ENCODE measurements around the gene DGKB.
A peak's percentile ranks its signal among the peaks of the same experiment; 100 is the strongest.

Gene DGKB

GRCh38 chr7:14760730-14761478, 141.6 kb downstream of the DGKB start:
- DNase-seq (ENCODE audit: low read depth), result no peak

- no peak for DNase-seq (ENCODE audit: low read depth)
Observed at GRCh38 chr7:14759785-14760184, 142.8 kb downstream of the DGKB start.

- DNase-seq (ENCODE audit: low read depth), result peak; percentile 16
Observed at GRCh38 chr7:14754631-14755030, 147.9 kb downstream of the DGKB start.

GRCh38 chr7:14752301-14752700, 150.2 kb downstream of the DGKB start:
- no peak for DNase-seq (ENCODE audit: low read depth)

- DNase-seq (ENCODE audit: low read depth), result no peak
Observed at GRCh38 chr7:14751461-14751860, 151.1 kb downstream of the DGKB start.

- peak; percentile 70 for DNase-seq (ENCODE audit: low read depth)
Observed at GRCh38 chr7:14748461-14748860, 154.1 kb downstream of the DGKB start.

- no peak for DNase-seq (ENCODE audit: low read depth)
Observed at GRCh38 chr7:14747701-14748100, 154.8 kb downstream of the DGKB start.

GRCh38 chr7:14745076-14745475, 157.5 kb downstream of the DGKB start:
- DNase-seq (ENCODE audit: low read depth), result no peak

GRCh38 chr7:14740606-14741005, 161.9 kb downstream of the DGKB start:
- no peak for DNase-seq (ENCODE audit: low read depth)

- no peak for DNase-seq (ENCODE audit: low read depth)
Observed at GRCh38 chr7:14739841-14740185, 162.7 kb downstream of the DGKB start.

GRCh38 chr7:14739168-14739840, 163.2 kb downstream of the DGKB start:
- no peak for DNase-seq (ENCODE audit: low read depth)

GRCh38 chr7:14738086-14738485, 164.5 kb downstream of the DGKB start:
- DNase-seq (ENCODE audit: low read depth), result no peak

GRCh38 chr7:14734839-14735321, 167.7 kb downstream of the DGKB start:
- DNase-seq (ENCODE audit: low read depth), result no peak

GRCh38 chr7:14720785-14721184, 181.8 kb downstream of the DGKB start:
- DNase-seq (ENCODE audit: low read depth), result peak; percentile 28

- DNase-seq (ENCODE audit: low read depth), result no peak
Observed at GRCh38 chr7:14717816-14718215, 184.7 kb downstream of the DGKB start.

GRCh38 chr7:14717169-14717568, 185.4 kb downstream of the DGKB start:
- no peak for DNase-seq (ENCODE audit: low read depth)

GRCh38 chr7:14714161-14714728, 188.3 kb downstream of the DGKB start:
- DNase-seq (ENCODE audit: low read depth), result no peak

GRCh38 chr7:14698239-14698638, 204.3 kb downstream of the DGKB start:
- DNase-seq (ENCODE audit: low read depth), result no peak

GRCh38 chr7:14697684-14698083, 204.9 kb downstream of the DGKB start:
- no peak for DNase-seq (ENCODE audit: low read depth)

- peak; percentile 11 for DNase-seq (ENCODE audit: low read depth)
Observed at GRCh38 chr7:14691597-14692203, 210.9 kb downstream of the DGKB start.

GRCh38 chr7:14691034-14691433, 211.5 kb downstream of the DGKB start:
- DNase-seq (ENCODE audit: low read depth), result no peak

GRCh38 chr7:14690486-14690885, 212.1 kb downstream of the DGKB start:
- no peak for DNase-seq (ENCODE audit: low read depth)

- DNase-seq (ENCODE audit: low read depth), result no peak
Observed at GRCh38 chr7:14690075-14690474, 212.5 kb downstream of the DGKB start.

All from stromal cell of bone marrow (primary cell).